KOPT-K1 (cell line): Measurements from ENCODE around the gene MAPK11.

Experiments used
- H3K27ac ChIP-seq: fragments of 200-600 bp; sonication (generic); 2 replicates; pipeline ENCODE4 v1.5.1; 2016; ENCODE audit warnings: antibody characterized with exemption, mild to moderate bottlenecking, low read depth, low read length; ENCODE audit not compliant: poor library complexity, severe bottlenecking
- H3K36me3 ChIP-seq: fragments of 200-600 bp; sonication (generic); 2 replicates; pipeline ENCODE4 v1.5.1; 2017; ENCODE audit warnings: antibody characterized with exemption, mild to moderate bottlenecking, low read length, moderate library complexity; ENCODE audit not compliant: insufficient read depth
- H3K9me3 ChIP-seq: fragments of 200-600 bp; sonication (generic); 2 replicates; pipeline ENCODE4 v1.5.1; 2017; ENCODE audit warnings: antibody characterized with exemption, low read length, mild to moderate bottlenecking; ENCODE audit not compliant: insufficient read depth, poor library complexity, severe bottlenecking

Gene MAPK11

DNA sequence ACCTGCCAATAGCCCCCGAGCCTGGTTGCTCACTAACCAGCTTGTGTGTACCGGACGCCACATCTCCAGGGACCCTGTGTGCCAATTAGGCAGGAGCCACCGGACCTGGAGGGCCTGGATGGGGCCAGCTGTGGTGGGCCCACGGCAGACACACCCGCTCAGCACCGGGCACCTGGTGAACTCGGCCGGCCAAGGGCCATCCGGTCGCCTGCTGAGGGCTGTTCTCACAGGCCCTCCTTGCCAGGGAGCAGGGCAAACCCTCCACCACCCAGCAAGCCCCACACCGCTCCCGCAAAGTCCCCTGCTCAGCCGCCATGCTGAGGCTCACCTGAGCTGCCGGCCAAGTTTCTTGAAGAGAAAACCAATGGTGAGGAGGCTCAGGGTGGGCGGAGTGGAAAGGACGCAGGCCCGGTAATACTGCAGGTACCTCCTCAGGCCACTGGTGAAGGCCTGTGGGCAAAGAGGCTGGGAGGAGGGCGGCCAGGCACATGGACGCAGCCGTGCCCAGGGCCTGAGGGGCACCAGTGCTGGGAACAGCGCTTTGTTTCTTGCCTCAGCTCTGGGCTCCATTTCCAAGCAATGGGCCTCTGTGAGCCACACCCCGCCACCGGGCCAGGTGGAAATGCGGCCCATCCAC, 42.5 kb downstream of the MAPK11 start:
- Histone ChIP-seq H3K36me3 (peaks cover 67% of the 10 kb centered on the region), H3K9me3 (no peaks in the 10 kb centered on the region), H3K27ac (no peak overlapping the region)

DNA sequence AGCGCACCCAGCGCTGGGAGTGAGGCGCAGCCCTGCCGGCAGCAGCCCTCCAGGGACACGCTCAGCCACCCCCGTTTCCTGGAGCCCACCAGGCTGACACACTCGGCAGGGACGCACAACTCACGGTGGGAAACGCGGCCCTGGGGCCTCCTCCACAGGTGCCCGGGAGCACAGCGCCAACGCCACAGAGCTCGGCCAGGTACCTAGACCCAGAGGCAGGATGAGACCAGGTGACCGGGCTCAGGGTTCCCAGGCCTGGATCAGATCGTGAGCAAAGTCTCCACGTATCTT, 43.4 kb downstream of the MAPK11 start:
- Histone ChIP-seq H3K9me3 (no peaks in the 10 kb centered on the region), H3K27ac (no peak overlapping the region), H3K36me3 (peaks cover 71% of the 10 kb centered on the region)

DNA sequence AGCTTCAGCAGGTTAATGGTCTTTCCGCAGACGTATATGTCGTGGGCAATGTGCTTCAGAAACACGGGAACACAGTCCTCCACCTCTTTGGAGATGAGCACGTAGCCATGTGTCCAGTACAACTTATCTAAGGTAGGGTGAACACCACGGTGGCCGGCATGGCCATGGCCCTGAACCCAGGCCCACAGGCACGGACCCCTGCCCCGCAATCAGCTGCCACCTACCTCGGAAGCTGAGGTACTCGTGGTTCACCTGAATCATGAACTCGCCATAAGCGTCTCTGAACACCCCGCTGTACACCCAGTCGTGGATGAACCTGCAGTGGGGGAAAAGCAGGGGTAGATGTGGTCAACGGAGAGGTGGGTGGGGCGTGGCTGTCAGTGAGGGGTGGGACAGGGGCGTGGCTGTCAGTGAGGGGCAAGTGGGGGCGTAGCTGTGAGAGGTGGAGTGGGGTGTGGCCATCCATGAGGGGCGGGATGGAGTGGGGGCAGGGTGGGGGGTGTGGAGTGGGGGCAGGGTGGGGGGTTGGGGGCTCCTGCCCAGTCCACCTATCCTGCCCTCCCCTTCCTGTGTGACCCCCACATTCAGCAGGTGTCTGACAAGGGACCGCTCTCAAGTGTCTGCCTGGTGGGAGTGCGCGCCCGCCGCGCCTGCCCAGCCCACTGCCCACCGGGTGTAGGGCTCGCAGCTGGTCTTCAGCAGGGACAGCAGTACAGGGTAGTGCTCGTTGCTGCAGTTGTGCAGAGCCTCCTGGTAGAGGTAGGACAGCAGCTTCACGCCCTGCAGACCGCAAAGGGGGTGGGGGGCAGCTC, 43.9 kb downstream of the MAPK11 start:
- H3K36me3 ChIP-seq, result peaks cover 77% of the 10 kb centered on the region
- no peak overlapping the region for H3K27ac ChIP-seq
- H3K9me3 ChIP-seq, result no peaks in the 10 kb centered on the region

DNA sequence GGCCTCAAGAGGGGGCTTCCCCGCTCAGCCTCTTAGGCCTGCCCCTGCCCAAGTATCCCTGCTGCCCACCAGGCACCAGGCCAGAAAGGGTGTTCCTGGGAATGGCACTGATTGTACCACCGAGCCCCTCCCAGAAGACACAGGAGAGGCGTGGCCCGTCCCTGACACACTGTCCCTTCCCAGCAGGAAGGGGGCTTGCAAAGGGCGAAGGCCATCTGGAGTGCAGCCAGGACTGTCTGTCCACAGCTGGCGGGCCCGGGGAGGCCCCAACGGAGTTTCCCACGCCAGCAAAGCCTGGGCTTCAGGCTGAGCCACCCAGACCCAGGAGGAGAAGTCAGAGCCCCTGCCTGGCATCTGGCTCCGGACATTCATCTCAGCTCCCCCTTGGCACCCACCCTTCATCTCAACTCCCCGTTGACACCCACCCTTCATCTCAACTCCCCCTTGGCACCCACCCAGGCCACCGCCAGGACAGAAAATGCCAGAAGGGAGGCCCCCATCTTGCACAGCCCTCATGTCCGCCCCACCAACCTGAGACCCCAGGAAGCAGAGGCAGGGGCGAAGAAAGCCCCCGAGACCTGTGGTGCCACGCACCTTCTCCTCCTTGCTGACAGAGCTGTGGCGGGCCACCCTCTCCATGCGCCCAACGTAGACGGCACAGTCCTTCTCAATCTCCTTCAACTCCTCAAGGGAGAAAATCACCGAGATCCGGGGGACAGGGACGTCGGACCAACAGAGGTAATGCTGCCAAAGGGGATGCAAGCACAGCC, 44.8 kb downstream of the MAPK11 start:
- H3K36me3 ChIP-seq, result peaks cover 85% of the 10 kb centered on the region
- no peaks in the 10 kb centered on the region for H3K9me3 ChIP-seq
- no peak overlapping the region for H3K27ac ChIP-seq

DNA sequence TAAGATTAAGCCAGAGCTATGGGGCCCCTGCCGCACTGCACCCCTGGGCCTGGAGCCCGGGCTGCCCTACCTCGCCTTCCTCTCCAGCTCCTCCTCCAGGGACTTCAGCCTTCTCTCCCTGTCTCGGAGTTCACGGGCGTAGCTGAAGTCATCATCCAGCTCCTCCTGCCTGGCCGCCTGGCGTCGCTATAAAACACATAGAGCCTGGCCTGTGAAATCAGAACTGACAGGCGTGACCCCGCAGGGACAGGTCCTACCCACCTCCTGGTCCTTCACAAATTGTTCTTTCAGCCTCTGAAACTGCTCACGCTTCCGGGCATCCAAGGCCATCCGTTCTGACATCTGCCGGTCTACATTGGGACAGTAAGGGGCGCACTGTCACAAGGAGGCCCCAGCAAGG, 46.1 kb downstream of the MAPK11 start:
- Histone ChIP-seq H3K27ac (no peak overlapping the region), H3K36me3 (peaks cover 89% of the 10 kb centered on the region), H3K9me3 (no peaks in the 10 kb centered on the region)

DNA sequence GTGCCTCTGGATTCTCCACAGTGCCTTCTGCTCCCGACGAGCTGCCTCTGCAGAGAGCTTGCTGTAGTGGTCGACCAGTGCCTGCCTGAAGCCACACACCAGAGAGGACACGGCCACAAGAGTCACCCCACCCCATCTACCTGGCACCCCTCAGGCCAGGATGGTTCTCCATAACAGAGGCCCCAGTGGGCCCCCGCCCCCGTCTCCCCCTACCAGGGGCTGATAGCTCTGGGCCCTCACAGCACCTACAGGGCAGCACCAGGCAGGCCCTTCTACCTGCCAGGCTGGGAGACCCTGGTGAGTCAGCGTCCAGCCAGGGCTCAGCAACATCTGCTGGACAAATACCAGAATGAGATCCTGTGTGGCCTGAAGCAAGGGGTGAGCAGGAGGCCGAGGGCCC, 47.7 kb downstream of the MAPK11 start:
- H3K36me3 ChIP-seq, result peaks cover 95% of the 10 kb centered on the region
- no peaks in the 10 kb centered on the region for H3K9me3 ChIP-seq
- H3K27ac ChIP-seq, result no peak overlapping the region

DNA sequence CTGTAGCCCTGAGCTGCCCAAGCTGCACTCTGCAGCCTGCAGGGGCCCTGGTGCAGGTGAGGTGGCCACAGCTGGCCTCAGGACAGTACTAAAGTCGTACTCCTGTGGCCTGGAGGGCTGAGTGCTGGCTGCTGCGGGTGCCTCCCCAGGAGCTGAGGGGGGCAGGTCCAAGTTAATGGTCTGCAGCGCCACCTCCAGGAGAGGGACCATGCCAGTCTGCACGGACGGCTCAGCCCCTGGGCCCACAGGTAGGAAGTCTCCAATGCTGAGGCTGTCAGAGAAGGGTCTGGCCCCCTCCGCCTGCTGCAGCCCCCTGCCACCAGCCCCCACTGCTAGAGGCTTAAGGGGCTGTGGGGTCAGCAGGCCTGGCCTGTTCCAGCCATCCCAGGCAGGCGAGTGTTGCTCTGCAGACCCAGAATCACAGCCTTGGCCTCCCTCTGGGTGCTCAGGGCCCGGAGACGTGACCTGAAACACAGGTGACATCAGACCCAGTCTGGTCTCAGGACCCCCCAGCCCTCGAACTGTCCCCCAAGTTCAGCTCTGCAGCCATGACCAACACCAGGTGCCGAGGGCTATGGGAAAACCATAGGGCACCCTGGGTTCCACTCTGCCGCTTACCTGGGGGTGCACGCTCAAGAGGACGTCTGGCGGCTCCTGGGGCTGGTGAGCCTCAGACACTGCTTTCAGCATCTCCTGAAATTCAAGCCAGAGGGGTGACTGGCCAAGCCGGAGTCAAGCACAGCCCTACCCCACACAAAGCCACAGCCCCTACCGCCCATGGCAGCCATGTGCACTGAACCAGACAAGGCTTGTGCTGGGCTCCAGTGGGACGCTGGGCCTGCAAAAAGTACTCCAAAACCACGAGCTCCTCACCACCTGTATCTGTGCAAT, 48.5 kb downstream of the MAPK11 start:
- Histone ChIP-seq H3K36me3 (peaks cover 95% of the 10 kb centered on the region), H3K27ac (no peak overlapping the region), H3K9me3 (no peaks in the 10 kb centered on the region)

DNA sequence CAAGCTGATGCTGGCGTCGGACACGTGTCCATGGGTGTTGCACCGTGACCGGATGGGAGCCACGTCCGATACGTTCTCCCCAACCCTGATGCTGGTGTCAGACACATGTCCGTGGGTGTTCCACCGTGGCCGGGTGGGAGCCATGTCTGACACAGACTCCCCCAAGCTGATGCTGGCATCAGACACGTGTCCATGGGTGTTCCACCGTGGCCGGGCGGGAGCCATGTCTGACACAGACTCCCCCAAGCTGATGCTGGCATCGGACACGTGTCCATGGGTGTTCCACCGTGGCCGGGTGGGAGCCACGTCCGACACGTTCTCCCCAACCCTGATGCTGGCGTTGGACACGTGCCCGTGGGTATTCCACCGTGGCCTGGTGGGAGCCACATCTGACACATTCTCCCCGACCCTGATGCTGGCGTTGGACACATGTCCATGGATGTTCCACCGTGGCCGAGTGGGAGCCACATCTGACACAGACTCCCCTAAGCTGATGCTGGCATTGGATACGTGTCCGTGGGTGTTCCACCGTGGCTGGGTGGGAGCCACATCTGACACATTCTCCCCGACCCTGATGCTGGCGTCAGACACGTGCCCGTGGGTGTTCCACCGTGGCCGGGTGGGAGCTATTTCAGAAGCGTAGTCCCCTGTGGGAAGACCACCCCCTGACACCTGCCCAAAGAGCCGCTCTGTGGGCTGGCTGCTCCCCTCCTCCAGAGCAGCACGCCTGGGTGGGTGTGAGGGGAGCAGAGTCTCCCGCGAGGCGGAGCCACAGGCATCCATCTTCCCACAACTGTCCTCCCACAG, 49.4 kb downstream of the MAPK11 start:
- H3K9me3 ChIP-seq, result no peaks in the 10 kb centered on the region
- no peak overlapping the region for H3K27ac ChIP-seq
- peaks cover 95% of the 10 kb centered on the region for H3K36me3 ChIP-seq

DNA sequence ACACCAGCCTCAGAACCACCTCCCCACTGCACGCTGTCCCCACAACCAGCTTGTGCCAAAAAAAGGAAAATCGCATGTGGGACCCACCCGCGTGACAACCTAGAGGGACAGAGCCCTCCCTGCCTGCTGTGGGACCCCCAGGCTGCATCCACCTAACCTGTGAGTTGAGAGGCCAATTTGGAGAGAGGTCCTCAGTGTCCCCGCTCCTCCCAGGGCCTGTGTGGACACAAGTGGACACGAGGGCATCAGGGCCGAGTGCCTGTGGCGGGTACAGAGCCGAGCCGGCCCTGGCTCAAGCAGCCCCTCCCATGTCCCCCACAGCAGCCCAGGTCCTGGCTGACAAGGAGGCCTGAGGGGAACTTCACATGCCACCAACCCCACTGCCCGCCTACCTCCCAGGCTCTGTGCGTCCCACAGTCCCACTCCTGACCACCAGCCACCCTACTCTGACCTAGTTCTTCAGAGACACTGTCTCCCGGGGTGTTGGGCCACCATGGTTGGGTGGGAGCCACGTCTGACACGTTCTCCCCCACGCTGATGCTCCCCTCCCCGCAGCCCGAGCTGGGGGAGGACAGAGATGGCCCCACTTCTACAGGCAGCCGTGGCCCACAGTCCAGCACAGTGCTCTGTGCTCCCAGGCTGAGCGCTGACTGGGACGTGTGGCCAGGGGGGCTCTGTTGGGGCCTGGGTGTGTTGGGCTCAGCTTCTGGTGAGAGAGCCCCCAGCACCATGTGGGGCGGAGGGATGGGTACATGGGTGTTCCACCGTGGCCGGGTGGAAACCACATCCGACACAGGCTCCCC, 50.2 kb downstream of the MAPK11 start:
- Histone ChIP-seq H3K27ac (no peak overlapping the region), H3K36me3 (peaks cover 95% of the 10 kb centered on the region), H3K9me3 (no peaks in the 10 kb centered on the region)

DNA sequence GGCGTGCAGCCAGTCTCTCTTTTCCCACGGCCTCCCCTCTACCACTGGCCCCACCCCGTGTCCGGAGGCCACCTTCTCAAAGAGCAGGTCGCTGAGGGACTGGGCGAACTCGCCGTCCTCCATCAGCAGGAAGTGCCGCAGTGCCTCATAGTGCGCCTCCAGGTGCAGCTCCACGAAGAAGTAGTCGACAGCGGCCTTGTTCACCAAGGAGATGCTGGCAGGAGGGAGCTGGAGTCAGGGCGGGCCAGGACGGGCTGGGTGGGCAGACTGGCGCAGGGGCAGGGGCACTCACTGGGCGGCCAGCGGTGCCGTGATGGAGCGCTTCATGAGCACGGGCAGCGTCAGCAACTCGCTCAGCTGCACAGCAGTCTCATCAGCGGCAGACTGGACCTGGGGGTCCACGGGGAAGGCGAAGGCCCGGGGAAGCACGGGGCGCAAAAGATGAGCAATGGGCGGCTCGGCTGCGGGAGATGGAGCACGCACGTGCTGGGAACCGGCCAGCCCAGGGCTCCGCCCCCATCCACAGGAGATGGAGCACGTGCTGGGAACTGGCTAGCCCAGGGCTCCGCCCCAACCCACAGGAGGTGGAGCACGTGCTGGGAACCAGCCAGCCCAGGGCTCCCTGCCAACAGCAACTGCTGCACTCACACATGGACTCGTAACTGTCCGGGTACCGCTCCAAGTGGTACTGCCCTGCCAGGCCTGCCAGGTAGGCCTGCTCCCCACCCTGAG, 51.0 kb downstream of the MAPK11 start:
- Histone ChIP-seq H3K9me3 (no peaks in the 10 kb centered on the region), H3K36me3 (peaks cover 99% of the 10 kb centered on the region), H3K27ac (no peak overlapping the region)

DNA sequence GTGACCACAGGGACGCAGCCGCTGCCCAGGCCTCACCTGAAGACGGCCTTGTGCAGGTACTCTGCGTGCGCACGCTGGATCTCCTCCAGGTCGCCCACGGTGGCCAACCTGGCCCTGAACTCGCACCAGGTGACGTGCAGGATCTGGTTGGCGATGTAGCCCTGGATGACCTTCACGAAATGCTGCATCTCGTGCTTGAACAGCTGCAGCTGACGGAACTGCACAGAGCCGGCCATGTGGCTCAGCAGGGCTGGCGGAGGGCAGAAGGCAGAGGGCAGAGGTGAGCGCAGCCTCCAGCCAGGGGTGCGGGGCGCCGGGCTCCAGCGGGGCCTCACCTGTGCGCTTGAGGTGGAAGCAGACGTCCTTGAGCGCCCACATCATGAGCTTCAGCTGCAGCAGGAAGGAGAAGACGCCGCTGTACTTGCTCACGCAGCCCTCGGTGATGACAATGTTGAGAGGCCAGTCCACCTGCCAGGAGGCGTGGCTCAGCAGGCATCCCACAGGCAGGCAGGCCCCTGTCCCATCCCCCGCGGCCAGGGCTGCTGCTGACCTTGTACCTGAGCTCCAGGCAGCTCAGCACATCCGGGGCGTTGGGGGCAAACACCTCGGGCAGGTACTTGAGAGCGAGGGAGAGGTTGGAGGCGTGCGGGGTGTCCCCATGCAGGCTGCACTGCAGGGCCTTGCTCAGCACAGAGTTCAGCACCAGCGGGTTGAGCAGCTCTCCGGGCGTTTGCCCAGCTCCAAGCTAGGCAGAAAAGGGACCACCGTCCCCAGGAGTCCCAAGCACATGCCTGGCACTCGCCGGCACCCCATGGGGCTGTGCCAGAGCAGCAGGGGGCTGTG, 51.8 kb downstream of the MAPK11 start:
- H3K36me3 ChIP-seq, result peaks cover 100% of the 10 kb centered on the region
- no peaks in the 10 kb centered on the region for H3K9me3 ChIP-seq
- H3K27ac ChIP-seq, result no peak overlapping the region

DNA sequence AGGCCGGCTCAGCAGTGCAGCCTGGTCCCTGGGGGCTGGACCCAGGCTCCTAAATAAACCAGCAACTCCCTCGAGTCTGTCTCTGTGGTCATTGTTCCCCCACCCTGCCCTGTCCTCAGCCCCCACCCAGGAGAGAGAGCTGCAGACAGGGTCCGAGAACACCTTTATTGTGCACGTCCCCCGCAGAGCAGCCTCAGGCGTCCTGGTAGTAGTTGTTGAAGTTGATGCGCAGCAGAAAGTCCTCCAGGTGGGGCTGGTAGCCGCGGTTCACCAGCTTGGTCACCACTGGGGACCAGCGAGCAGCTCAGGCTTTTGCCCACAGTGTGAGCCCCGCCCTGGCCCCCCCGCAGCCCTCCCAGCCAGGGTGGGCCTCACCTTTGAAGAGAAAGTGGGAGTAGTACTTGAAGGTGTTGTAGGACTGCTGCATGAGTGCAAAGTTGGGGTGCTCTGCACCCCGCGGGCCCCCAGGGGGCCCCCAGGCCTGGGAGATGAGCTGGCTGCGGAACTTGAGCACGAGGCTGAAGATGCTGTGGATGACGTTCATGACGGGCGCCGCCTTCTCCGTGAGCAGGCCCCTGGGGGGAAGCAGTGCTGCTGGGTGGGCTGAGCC, 52.5 kb downstream of the MAPK11 start:
- Histone ChIP-seq H3K27ac (no peak overlapping the region), H3K36me3 (peaks cover 100% of the 10 kb centered on the region)

More for the DNA sequence above, 52.5 kb downstream of the MAPK11 start:
- H3K9me3 ChIP-seq, result no peaks in the 10 kb centered on the region
